VCaP (cell line): Measurements from ENCODE around the gene CARD9.

ENCODE experiments used
- H3K27ac ChIP-seq: fragments of 450-650 bp; 2 replicates; pipeline ENCODE4 v1.5.1; 2017
- TF ChIP-seq, protein P1 (sequence below): fragments of 450-650 bp; conservative IDR thresholded peaks from 2 replicates; pipeline ENCODE4 v1.5.1; 2017; ENCODE audit warnings: mild to moderate bottlenecking, moderate library complexity

CARD9 gene

DNA sequence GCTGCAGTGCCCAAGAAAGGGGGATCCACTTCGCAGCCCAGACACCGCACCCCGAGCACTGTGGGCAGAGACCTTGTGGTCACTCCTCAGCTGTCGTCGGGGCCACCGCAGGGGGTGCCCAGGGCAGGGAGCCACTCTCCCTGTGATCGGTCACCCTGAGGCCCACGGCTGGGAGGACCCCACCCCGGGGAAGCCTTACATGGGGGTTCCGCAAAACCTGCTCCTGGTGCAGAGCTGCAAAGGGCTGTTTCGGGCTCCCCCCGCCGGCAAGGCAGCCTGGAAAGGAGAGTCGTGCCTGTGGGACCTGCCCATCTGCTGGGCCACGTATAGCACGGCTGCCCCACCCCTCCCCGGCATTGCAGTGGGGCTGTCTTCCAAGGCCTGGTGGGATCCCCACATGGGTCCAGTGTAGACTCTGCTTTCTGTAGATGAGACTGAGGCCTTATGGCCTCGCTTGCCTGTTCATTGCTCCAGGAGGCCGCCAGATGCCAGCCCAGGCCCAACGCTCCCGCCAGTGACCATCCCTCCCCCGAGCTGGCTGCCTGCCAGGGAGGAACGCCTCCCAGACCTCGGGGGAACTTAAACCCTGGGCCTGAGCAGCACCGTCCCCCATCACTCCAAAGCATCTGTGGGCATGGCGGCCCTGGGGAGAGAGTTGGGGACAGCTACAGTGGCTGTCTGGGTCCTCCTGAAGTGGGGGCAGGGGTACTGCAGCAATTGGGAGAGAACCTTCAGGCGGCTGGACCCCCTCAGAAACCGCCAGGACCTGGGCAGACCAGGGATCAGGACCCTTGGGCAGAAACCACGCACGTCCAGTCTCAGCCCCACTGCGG, 8.3 kb downstream of the CARD9 start:
- TF ChIP-seq, protein P1, sequence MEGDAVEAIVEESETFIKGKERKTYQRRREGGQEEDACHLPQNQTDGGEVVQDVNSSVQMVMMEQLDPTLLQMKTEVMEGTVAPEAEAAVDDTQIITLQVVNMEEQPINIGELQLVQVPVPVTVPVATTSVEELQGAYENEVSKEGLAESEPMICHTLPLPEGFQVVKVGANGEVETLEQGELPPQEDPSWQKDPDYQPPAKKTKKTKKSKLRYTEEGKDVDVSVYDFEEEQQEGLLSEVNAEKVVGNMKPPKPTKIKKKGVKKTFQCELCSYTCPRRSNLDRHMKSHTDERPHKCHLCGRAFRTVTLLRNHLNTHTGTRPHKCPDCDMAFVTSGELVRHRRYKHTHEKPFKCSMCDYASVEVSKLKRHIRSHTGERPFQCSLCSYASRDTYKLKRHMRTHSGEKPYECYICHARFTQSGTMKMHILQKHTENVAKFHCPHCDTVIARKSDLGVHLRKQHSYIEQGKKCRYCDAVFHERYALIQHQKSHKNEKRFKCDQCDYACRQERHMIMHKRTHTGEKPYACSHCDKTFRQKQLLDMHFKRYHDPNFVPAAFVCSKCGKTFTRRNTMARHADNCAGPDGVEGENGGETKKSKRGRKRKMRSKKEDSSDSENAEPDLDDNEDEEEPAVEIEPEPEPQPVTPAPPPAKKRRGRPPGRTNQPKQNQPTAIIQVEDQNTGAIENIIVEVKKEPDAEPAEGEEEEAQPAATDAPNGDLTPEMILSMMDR = no peak
- no peak overlapping the region for H3K27ac ChIP-seq

GRCh38 chr9:136363949-136364748, 9.3 kb downstream of the CARD9 start:
- TF ChIP-seq, protein P1 = no peak; the same call in 1 of the 2 replicates
- H3K27ac ChIP-seq = peak overlapping the region; percentile 93

DNA sequence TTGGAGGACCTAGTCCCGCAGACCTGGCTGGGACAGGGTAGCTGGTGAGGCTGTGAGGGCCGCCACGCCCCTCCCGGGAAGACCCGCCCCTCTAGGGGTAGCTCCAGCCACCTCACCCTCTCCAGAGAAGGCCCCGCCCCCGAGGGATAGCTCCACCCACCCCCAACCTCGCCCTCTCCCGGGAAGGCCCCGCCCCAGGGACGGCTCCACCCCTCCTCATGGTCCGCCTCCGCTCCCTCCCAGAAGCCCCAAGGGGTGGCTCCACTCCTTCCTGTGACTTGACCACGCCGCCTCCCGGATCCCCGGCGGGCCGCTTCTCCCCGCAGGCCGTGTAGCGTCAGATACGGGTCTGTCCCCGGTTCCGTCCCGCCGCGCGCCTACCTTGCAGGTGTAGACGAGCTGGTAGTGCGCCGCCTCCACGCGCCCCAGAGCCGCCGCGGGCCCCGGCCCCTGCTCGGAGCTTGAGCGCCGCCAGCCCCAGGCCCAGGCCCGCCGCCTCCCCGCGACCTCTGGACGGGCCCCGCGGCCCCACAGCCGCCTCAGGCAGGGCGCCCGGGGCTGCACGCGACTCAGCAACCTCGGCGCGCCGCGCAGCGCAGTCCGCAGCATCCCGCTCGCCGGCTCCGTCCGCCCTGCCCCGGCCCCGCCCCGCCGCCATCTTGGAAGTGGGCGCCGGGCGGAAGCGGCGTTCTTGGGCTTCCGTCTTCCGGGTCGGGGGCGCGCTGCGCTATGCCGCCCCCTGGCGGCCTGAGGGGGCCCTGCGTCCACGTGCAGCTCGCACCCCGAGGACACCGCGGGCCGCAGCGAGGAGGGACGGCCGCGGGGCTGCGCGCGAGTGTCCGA, 10.1 kb downstream of the CARD9 start, which contains the start of gene DNLZ:
DNLZ (minus strand) TSS at position 639 of the 843 bp plus-strand sequence; CDS start at position 609, 30 bp downstream.
- TF ChIP-seq, protein P1 = peak; percentile 99
- peak within 1 kb of the TSS; percentile 93 for H3K27ac ChIP-seq

GRCh38 chr9:136362450-136362784, 11.1 kb downstream of the CARD9 start:
- TF ChIP-seq, protein P1 = no peak
- H3K27ac ChIP-seq = peak overlapping the region; percentile 93

DNA sequence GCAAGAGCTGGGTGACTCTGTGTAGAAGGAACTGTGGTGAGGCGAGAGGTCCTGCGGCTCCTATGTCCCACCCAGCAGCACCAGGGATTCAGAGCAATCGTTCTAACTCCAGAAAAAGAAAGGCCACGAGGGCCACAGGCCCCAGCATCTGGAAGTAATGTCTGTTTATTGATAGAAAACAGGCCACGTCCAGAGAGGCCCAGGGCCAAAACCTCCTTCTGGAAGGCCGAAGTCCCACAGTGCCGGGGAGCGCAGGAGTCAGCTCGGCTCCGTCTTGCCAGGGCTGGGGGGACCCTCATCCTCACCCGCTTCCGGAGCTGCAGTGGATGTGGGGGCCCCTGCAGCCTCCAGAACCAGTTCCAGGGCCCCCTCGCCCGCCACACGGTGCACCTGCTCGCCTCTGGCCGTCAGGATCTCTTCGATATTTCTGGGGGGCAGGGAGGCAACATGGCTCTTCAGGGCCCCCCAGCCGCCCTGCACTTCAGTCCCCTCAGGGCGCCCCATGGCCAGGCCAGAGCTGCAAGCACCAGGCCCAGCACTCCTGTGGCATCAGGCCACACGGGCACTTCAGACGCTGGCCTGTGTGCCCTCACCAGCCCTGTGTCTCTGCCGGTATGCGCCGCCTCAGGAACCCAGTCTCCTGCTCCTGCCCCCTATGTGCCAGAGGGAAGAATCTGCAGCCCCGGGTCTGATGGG, 11.6 kb downstream of the CARD9 start:
- TF ChIP-seq, protein P1 = no peak
- H3K27ac ChIP-seq = peak overlapping the region; percentile 93

DNA sequence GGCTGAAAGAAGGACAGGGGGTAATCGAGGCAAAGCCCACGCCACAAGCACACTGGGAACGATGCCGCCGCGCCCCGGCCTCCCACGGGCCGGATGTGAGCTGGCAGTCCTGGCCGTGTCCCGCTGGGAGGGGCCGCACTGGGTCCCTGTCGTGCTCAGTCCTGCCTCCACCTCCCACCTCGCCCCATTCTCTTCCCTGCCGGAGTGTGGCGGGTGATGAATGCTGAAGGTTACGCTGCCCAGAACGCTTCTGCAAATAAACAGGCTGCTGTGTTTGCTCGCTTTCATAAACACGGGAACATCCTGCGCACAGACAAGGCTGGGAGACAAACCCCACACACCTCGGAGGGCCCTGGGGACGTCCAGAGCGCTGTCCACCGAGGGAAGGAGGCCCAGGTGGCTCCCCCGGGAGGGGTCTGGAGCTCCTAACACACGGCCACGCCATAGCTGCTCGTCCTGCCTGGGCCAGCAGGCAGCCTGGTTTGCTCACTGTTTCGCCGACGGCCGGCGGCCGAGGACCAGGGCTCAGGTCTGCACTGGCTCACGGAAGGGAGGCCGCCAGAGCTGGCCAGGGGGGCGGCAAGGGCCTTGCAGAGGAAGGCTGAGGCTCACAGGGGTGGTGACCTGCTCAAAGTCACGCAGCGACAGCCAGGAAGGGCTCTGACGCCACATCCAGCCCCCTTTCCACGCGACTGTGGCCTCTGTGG, 12.3 kb downstream of the CARD9 start:
- TF ChIP-seq, protein P1 = no peak
- no peak overlapping the region for H3K27ac ChIP-seq
